ENCODE measurements around the gene MESP2.

- no peak for TF ChIP-seq CTCF (conservative IDR thresholded peaks at IDR 0.05 in 1 of 2, IDR thresholded peaks at IDR 0.05 in 1 of 2; ENCODE audit: low read depth in 1 of 2, low read length in 2 of 2)
- TF ChIP-seq EZH2 (IDR thresholded peaks at IDR 0.05; ENCODE audit: low read length, missing control alignments) = no peak
Observed at GRCh38 chr15:89795996-89796395, 19.9 kb downstream of the MESP2 start.
